CD4-positive, alpha-beta T cell (primary cell): Measurements from ENCODE around the gene FBXO44. TPM values are rescaled to one million over a fixed set of nuclear protein-coding genes. Genes with fewer than 3 reads are reported as not detected.

Source experiments
- ATAC-seq: fragments of 200-7000 bp; cut with Tn5 transposase; one replicate; pipeline ENCODE4 v1.10.0; 2022; ENCODE audit warnings: mild to moderate bottlenecking; ENCODE audit not compliant: poor library complexity
- CTCF ChIA-PET: fragments of 350-600 bp; sonication (Branson Sonifier 250); formaldehyde crosslinking; loops from one replicate; lab custom pipeline; 2021; ENCODE audit warnings: antibody characterized with exemption, inconsistent platforms; lab: Charles Lee
- POLR2A ChIA-PET: fragments of 350-600 bp; sonication (Branson Sonifier 250); formaldehyde crosslinking; loops from one replicate; lab custom pipeline; 2021; ENCODE audit warnings: antibody characterized with exemption, inconsistent platforms; lab: Charles Lee
- DNase-seq, 14 experiments: peaks; one replicate each; pipeline ENCODE4 v3.0.0-alpha.2; 2013 to 2020; ENCODE audit warnings: mixed read lengths in 2 of 14
- H3K27ac ChIP-seq, 2 donors: one replicate each; pipeline versions ENCODE4 v1.5.1 to v1.7.0; 2013; ENCODE audit warnings: low read length in 2 of 2, low read depth in 1 of 2, mild to moderate bottlenecking in 1 of 2
- H3K27me3 ChIP-seq, 2 experiments: 1 replicate in 1 of 2; 2 replicates in 1 of 2; pipeline versions ENCODE4 v1.6.1 to v1.7.0; 2013; ENCODE audit warnings: low read length in 2 of 2, control low read depth in 1 of 2, mild to moderate bottlenecking in 1 of 2, moderate library complexity in 1 of 2; ENCODE audit not compliant: insufficient read depth in 2 of 2, control insufficient read depth in 1 of 2
- H3K36me3 ChIP-seq: one replicate; pipeline ENCODE4 v1.6.1; 2013; ENCODE audit warnings: low read length, control low read depth; ENCODE audit not compliant: insufficient read depth
- H3K4me1 ChIP-seq: one replicate; pipeline ENCODE4 v1.6.1; 2013; ENCODE audit warnings: low read length, control low read depth; ENCODE audit not compliant: insufficient read depth
- H3K4me3 ChIP-seq: one replicate; pipeline ENCODE4 v1.5.1; 2013; ENCODE audit warnings: mild to moderate bottlenecking, low read length, moderate library complexity
- H3K9me3 ChIP-seq, 2 experiments: 1 replicate in 1 of 2; 2 replicates in 1 of 2; pipeline versions ENCODE4 v1.6.1 to v1.7.0; 2013; ENCODE audit warnings: low read length in 2 of 2, mild to moderate bottlenecking in 2 of 2, control low read depth in 1 of 2, moderate library complexity in 1 of 2; ENCODE audit not compliant: control insufficient read depth in 1 of 2, insufficient read depth in 1 of 2
- H3K27ac Mint-ChIP-seq: one replicate; pipeline ENCODE4 v1.8.0; 2020; ENCODE audit warnings: mixed read lengths
- H3K27me3 Mint-ChIP-seq: one replicate; pipeline ENCODE4 v1.8.0; 2021; ENCODE audit warnings: mixed read lengths
- H3K36me3 Mint-ChIP-seq: one replicate; pipeline ENCODE4 v1.8.0; 2021; ENCODE audit warnings: low read depth, mixed read lengths
- H3K4me1 Mint-ChIP-seq: one replicate; pipeline ENCODE4 v1.8.0; 2021; ENCODE audit warnings: low read depth, mixed read lengths
- H3K4me3 Mint-ChIP-seq: one replicate; pipeline ENCODE4 v1.8.0; 2020; ENCODE audit warnings: mild to moderate bottlenecking, mixed read lengths
- H3K9me3 Mint-ChIP-seq: one replicate; pipeline ENCODE4 v1.8.0; 2020; ENCODE audit warnings: mixed read lengths
- CTCF ChIP-seq: fragments of 200-600 bp; IDR thresholded peaks from one replicate; pipeline ENCODE4 v1.8.0; 2022; ENCODE audit warnings: antibody characterized with exemption, mild to moderate bottlenecking
- intact Hi-C, 2 experiments: fragments of 100-400 bp; cut with DNase I in 1 of 2; cut with micrococcal nuclease in 1 of 2; formaldehyde crosslinking; loops; one replicate each; pipeline versions ENCODE4 v1.15.1 to v1.9.0; 2023 to 2025; cut with DNase I, micrococcal nuclease
- total RNA-seq, 174 experiments: library from RNA in 2 of 174; stranded (reverse) in 2 of 174; gene quantifications; one replicate each; pipeline ENCODE4 v1.2.3 and lab custom pipeline; 2021 to 2026

Gene FBXO44
- total RNA-seq, 2 experiments from 2014 or later: 44.9 to 48.4 TPM

- Histone ChIP-seq H3K4me1 (peaks cover 59% of the 10 kb centered on the region), H3K36me3 (peaks cover 14% of the 10 kb centered on the region), H3K27me3 (no peaks in the 10 kb centered on the region), H3K4me3 (no peak overlapping the region), H3K27ac (no peak overlapping the region), H3K9me3 (no peaks in the 10 kb centered on the region)
- no peaks in the 10 kb centered on the region for H3K9me3 Mint-ChIP-seq
- DNase-seq (peak in 1 of 14 experiments; percentile 30), ATAC-seq (no peak)
- H3K27ac Mint-ChIP-seq: peak overlapping the region; percentile 51
- H3K4me3 Mint-ChIP-seq: peak overlapping the region; percentile 81
- H3K27me3 Mint-ChIP-seq: no peaks in the 10 kb centered on the region
- ChIA-PET CTCF (interaction anchor here (0.6 to 2.7 kb wide), 4 partner anchors 11 to 1049 kb away, joined by 3 to 14 read pairs (median 4); partner anchors contain the start of gene FBXO6), POLR2A (interaction anchor here (1.1 to 4.6 kb wide), 5 partner anchors 11 to 391 kb away, joined by 3 to 47 read pairs (median 5); partner anchors contain the start of genes FBXO6 and MTOR)
- peaks cover 17% of the 10 kb centered on the region for H3K36me3 Mint-ChIP-seq
- peaks cover 51% of the 10 kb centered on the region for H3K4me1 Mint-ChIP-seq
- TF ChIP-seq CTCF: no peak
- intact Hi-C loops: loop anchor here in 1 of 2 experiments (5.0 kb wide), 2 partner anchors 154 to 254 kb away; partner anchors contain the start of genes CLCN6 and MTHFR
Observed at GRCh38 chr1:11653101-11653860, 1.4 kb upstream of the FBXO44 start.

- ChIA-PET CTCF (interaction anchor here (0.9 to 2.7 kb wide), 3 partner anchors 10 to 616 kb away, joined by 3 to 14 read pairs (median 4); partner anchors contain the start of gene FBXO6), POLR2A (interaction anchor here (1.0 to 4.6 kb wide), 6 partner anchors 10 to 391 kb away, joined by 3 to 47 read pairs (median 3); partner anchors contain the start of genes FBXO6 and MTOR)
- Histone ChIP-seq H3K4me1 (peaks cover 56% of the 10 kb centered on the region), H3K36me3 (peaks cover 16% of the 10 kb centered on the region), H3K9me3 (no peaks in the 10 kb centered on the region), H3K4me3 (peak overlapping the region; percentile 69), H3K27me3 (no peaks in the 10 kb centered on the region), H3K27ac (no peak overlapping the region)
- H3K9me3 Mint-ChIP-seq: no peaks in the 10 kb centered on the region
- intact Hi-C loops: loop anchor here in 1 of 2 experiments (1.0 to 5.0 kb wide), 4 partner anchors 28 to 380 kb away; partner anchors contain the start of genes CLCN6, MAD2L2, MTHFR and UBIAD1
- no peak for DNase-seq
- no peak for TF ChIP-seq CTCF
- no peak overlapping the region for H3K27ac Mint-ChIP-seq
- peaks cover 19% of the 10 kb centered on the region for H3K36me3 Mint-ChIP-seq
- H3K4me3 Mint-ChIP-seq: peak overlapping the region; percentile 81
- H3K4me1 Mint-ChIP-seq: peaks cover 47% of the 10 kb centered on the region
- ATAC-seq: no peak
- H3K27me3 Mint-ChIP-seq: no peaks in the 10 kb centered on the region
Observed at GRCh38 chr1:11653861-11654136, 878 bp upstream of the FBXO44 start.

DNA sequence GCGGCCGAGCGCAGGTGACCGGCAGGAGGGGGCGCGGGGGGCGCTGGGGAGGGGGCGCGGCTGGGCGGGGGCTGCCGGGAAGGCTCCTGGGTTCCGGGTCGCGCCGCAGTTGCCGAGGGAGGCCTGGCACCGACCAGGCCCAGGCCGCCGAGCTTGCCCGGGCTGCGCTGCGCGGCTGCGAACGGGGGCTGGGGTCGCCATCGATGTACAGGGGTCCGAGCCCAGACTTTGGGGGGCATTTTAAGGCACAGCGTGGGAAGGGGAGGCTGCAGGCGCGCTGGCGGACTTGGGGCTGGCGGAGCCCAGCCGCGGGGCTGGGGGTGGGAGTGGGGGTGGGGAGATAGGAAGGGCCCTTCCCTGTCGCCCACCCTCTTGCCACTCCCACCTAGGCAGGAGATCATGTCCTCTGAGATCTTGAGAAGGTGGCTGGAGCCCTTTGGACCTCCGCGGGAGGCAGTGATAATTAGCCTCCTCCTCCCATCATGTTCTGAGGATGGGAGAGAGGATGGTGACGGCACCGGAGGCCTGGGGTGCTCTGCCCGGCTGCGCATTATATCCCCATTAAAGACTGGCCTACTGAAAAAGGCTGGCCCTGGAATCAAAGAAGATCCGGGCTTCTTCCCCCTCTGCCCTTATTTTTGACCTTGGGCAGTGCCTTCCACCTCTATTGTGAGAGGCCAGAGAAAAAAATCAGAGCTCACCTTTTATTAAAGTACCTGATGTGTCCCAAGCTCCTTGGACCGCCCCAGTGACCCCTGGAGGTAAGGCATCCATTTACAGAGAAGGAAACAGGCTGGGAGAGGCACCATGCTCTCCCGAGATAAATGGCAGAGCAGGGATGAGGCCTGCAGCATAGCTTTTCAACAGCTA is 497 bp downstream of the FBXO44 start:
- no peak for TF ChIP-seq CTCF
- peaks cover 29% of the 10 kb centered on the region for H3K36me3 Mint-ChIP-seq
- H3K27ac ChIP-seq: no peak overlapping the region
- H3K4me1 ChIP-seq: peaks cover 43% of the 10 kb centered on the region
- H3K27me3 Mint-ChIP-seq: no peaks in the 10 kb centered on the region
- CTCF ChIA-PET: interaction anchor here (0.9 to 1.1 kb wide), 3 partner anchors 9 to 70 kb away, joined by 3 read pairs; partner anchors contain the start of gene FBXO6
- intact Hi-C loops: loop anchor here in 1 of 2 experiments (1.0 to 5.0 kb wide), 4 partner anchors 26 to 382 kb away; partner anchors contain the start of genes CLCN6, MAD2L2, MTHFR and UBIAD1
- H3K36me3 ChIP-seq: peaks cover 20% of the 10 kb centered on the region
- ATAC-seq (peak; percentile 27), DNase-seq (no peak)
- H3K4me3 ChIP-seq: peak overlapping the region; percentile 57
- POLR2A ChIA-PET: interaction anchor here (0.8 to 4.6 kb wide), 9 partner anchors 9 to 642 kb away, joined by 3 to 47 read pairs (median 4); partner anchors contain the start of genes AGTRAP, FBXO6 and TARDBP
- no peaks in the 10 kb centered on the region for H3K9me3 ChIP-seq
- peak overlapping the region; percentile 79 for H3K4me3 Mint-ChIP-seq
- H3K4me1 Mint-ChIP-seq: peaks cover 35% of the 10 kb centered on the region
- no peaks in the 10 kb centered on the region for H3K9me3 Mint-ChIP-seq
- H3K27ac Mint-ChIP-seq: no peak overlapping the region
- H3K27me3 ChIP-seq: no peaks in the 10 kb centered on the region
